Pancreas (tissue), 10 donors: Measurements from ENCODE around the gene MTHFSD. TPM values are rescaled to one million over a fixed set of nuclear protein-coding genes. Genes with fewer than 3 reads are reported as not detected.
A peak's percentile ranks its signal among the peaks of the same experiment; 100 is the strongest.

ENCODE experiments used
- ATAC-seq, 4 donors: fragments of 200-7000 bp; cut with Tn5 transposase; one replicate each; pipeline versions ENCODE4 v1.8.0 to v1.9.1; 2020; ENCODE audit warnings: mild to moderate bottlenecking in 4 of 4, moderate library complexity in 4 of 4
- DNase-seq, 6 donors: peaks; one replicate each; pipeline ENCODE4 v3.0.0-alpha.2; 2020
- FAIRE-seq: peaks from 2 replicates; lab custom pipeline; 2012; peaks lifted over from hg19 to GRCh38; lab: Jason Lieb, UNC
- H3K27ac ChIP-seq, 4 donors: fragments of 200-600 bp; sonication (generic); 1 replicate in 3 of 4; 2 replicates in 1 of 4; pipeline versions ENCODE4 v1.5.0 to v1.8.0; 2020
- H3K27me3 ChIP-seq, 4 donors: fragments of 200-600 bp; one replicate each; pipeline ENCODE4 v1.8.0; 2021
- H3K36me3 ChIP-seq, 3 donors: fragments of 200-600 bp; sonication (generic) in 1 of 3; one replicate each; pipeline versions ENCODE4 v1.5.0 to v1.8.0; 2020 to 2021
- H3K4me1 ChIP-seq, 3 donors: fragments of 200-600 bp; one replicate each; pipeline ENCODE4 v1.8.0; 2021
- H3K4me3 ChIP-seq, 4 donors: fragments of 200-600 bp; sonication (generic) in 2 of 4; one replicate each; pipeline versions ENCODE4 v1.5.0 to v1.8.0; 2020 to 2021
- H3K9me3 ChIP-seq, 4 donors: fragments of 200-600 bp; one replicate each; pipeline ENCODE4 v1.8.0; 2021
- WGBS, 2 donors: extraction: QIAGEN DNeasy Blood & Tissue Kit; methylation state at CpG; one replicate each; pipeline ENCODE4 v1.1.7; 2013; 5-methylcytosine and 5-hydroxymethylcytosine counted together
- intact Hi-C, 3 donors: fragments of 100-400 bp; cut with DNase I; formaldehyde crosslinking; loops; one replicate each; pipeline versions ENCODE4 v1.11.1 to v1.14.2; 2022
- polyA plus RNA-seq, 2 donors: library from polyadenylated mRNA; stranded (reverse); fragments of 200-250 nt; gene quantifications; one replicate each; pipeline ENCODE4 v1.2.3, GENCODE V29; 2013
- total RNA-seq, 6 donors: library from RNA; stranded (reverse); fragmentation: NEBNext Ultra II Directional in 4 of 6; extraction: Animal tissue kit (Norgen Biotek cat#: 25700) in 4 of 6; gene quantifications; one replicate each; pipeline versions ENCODE4 v1.2.1 to v1.2.4, GENCODE V29; 2021 to 2023
- TF ChIP-seq, protein P1 (sequence below), 4 donors: fragments of 200-600 bp; sonication (generic) in 3 of 4; IDR thresholded peaks; one replicate each; pipeline versions ENCODE4 v1.5.0 to v1.8.0; 2021; ENCODE audit warnings: antibody characterized with exemption in 4 of 4
- donor health status: healthy with polysubstance abuse.
- donor health status: DM: no; HTN: no; CAD: no; lungs with moderate emphysema.
- donor health status: DM: no; HTN: no; CAD: no.
- donor health status: control.
- donor health status: control.
- donor health status: Bipolar disorder and iron deficiency.
- donor health status: DM: yes; HTN: yes; CAD: no.
- donor health status: DM: no; HTN: no; CAD: no.
- donor health status: DM: no; HTN: no; CAD: no.
- donor health status: DM: yes; HTN: yes; CAD: no.

The MTHFSD gene, protein sequence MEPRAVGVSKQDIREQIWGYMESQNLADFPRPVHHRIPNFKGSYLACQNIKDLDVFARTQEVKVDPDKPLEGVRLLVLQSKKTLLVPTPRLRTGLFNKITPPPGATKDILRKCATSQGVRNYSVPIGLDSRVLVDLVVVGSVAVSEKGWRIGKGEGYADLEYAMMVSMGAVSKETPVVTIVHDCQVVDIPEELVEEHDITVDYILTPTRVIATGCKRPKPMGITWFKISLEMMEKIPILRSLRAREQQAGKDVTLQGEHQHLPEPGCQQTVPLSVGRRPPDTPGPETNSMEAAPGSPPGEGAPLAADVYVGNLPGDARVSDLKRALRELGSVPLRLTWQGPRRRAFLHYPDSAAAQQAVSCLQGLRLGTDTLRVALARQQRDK
- total RNA-seq, result 10 to 100 TPM in 2 of 6 donors, 1 to 10 TPM in 4; 7.3 to 14.7 (median 8.0) TPM
- 10 to 100 TPM; 14.2 to 17.6 TPM for polyA plus RNA-seq

DNA sequence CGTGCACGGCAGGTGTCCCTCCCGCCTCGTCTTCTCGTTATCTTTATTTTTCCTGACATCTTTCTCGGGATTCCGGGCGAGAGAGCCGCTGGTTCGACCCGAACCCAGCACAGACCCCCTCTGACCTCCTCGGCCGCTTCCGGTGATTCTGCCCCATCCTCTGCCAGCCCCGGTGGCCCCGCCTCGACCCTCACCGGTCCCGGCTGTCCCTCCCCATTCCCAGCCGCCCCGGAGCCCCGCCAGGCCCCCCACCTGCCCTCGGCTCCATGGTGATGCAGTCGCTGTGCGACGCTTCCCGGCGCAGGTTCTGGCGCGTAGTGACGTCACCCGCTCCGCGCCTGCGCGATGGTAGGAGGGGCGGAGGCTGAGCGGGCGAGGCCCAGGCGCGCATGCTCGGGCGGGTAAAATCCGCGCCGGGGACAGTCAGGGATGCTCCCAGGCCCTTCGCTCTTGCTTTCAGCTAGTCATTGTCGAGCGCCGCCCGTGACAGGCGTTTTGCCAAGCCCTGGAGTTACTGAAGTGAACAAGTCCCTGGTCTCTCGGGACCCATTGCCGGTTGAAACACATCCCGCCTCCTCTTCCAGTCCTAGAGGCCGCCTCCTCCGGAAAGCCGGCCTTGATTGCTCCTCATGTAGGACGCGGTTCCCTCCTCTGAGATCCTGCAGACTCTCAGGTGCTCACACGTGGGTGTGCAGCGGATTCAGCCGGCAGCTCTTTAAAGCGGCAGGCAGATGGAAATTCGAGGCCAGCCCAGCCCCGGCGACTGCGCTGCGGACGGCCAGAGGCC is at the start of gene MTHFSD:
Gene MTHFSD, minus strand, starts transcription at position 319 of the 787 bp plus-strand sequence. Its CDS starts 51 bp downstream, at position 268.
- H3K4me3 ChIP-seq, result peak within 1 kb of the TSS; percentile 87 to 98 (median 94)
- peaks cover 0 to 5% (median 3%) of the 10 kb centered on the region in 3 donors for H3K4me1 ChIP-seq
- ATAC-seq, result peak; percentile 98 to 100 (median 99)
- no peaks in the 10 kb centered on the region for H3K9me3 ChIP-seq
- H3K27ac ChIP-seq, result peak within 1 kb of the TSS; percentile 55 to 85 (median 70)
- peak; percentile 88 to 100 (median 96) for DNase-seq
- H3K36me3 ChIP-seq, result peaks cover 0 to 6% (median 0%) of the 10 kb centered on the region in 3 donors
- FAIRE-seq, result no peak
- TF ChIP-seq, protein P1, sequence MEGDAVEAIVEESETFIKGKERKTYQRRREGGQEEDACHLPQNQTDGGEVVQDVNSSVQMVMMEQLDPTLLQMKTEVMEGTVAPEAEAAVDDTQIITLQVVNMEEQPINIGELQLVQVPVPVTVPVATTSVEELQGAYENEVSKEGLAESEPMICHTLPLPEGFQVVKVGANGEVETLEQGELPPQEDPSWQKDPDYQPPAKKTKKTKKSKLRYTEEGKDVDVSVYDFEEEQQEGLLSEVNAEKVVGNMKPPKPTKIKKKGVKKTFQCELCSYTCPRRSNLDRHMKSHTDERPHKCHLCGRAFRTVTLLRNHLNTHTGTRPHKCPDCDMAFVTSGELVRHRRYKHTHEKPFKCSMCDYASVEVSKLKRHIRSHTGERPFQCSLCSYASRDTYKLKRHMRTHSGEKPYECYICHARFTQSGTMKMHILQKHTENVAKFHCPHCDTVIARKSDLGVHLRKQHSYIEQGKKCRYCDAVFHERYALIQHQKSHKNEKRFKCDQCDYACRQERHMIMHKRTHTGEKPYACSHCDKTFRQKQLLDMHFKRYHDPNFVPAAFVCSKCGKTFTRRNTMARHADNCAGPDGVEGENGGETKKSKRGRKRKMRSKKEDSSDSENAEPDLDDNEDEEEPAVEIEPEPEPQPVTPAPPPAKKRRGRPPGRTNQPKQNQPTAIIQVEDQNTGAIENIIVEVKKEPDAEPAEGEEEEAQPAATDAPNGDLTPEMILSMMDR (IDR thresholded peaks at IDR 0.05), result no peak
- 2 to 3% methylated on average over 69 to 70 of the region's 70 CpGs for WGBS, 2 donors
- peaks cover 0 to 9% (median 0%) of the 10 kb centered on the region in 4 donors for H3K27me3 ChIP-seq
- intact Hi-C loops, result no loop called here

DNA sequence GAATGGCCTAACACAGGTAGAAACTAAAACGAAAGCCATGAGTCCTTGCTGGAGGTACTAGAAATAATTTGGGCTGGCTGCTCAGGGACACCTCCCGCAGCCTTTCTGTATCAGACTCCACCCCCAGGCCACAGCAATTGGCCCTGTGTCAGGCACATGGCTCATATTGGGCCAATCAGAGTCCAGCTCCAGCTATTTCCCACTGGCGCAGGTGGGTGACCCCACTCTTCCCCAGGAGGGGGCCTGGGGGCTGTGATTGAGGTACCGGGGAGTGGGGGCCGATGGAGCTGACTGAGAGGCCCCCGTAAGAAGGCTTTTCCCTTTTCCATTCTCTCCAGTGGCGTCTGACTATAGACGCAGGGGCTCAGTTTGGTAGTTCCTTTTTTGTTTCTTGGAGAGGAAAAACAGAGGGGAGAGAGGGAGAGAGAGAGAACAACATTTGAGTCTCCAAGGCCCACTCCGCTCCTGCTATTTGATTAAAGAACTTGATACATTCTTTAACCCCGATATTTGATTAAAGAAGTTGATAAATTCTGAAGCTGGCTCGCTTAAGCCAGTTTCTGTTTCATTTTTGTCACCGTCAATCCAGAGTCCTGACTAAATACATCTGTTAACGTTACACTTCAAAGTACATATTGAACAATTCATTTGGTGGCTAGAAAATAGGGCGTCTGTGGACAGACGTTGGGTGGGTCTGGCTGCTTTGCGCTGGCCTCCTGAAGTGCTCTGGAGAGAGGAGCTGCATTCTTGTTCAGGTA is 49.6 kb upstream of the MTHFSD start:
- Histone ChIP-seq H3K9me3 (no peaks in the 10 kb centered on the region), H3K27me3 (peaks cover 0 to 12% (median 0%) of the 10 kb centered on the region in 4 donors), H3K4me3 (no peak overlapping the region), H3K27ac (no peak overlapping the region), H3K4me1 (no peaks in the 10 kb centered on the region), H3K36me3 (no peaks in the 10 kb centered on the region)
- intact Hi-C loops, result no loop called here
- TF ChIP-seq, protein P1 (IDR thresholded peaks at IDR 0.05), result no peak
- no peak for ATAC-seq
- no peak for FAIRE-seq
- no peak for DNase-seq
- WGBS, 2 donors, result 59 to 67% methylated on average over 16 of the region's 16 CpGs

DNA sequence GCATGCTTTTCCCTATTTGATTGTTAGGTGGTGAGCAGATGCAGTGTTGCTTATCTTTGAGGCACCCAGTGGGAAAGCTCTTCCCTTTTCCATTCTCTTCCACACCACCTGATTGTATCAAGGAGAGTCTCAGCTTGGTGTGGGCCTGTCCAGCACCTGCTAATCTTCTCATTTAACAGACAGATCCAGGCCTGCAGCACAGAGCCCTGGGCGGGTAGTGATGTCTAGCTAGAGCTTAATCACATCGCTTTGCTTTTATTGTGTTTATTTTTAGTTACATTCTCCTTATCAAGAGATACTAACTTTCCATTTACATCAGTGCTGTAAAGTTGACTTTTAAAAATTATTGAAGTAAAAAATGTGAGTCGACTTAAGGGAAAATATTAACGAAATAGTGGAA is 47.5 kb upstream of the MTHFSD start:
- H3K27ac ChIP-seq, result no peak overlapping the region
- no peak for FAIRE-seq
- no peaks in the 10 kb centered on the region for H3K4me1 ChIP-seq
- ATAC-seq, result no peak
- H3K27me3 ChIP-seq, result peaks cover 0 to 7% (median 0%) of the 10 kb centered on the region in 4 donors
- H3K4me3 ChIP-seq, result no peak overlapping the region
- TF ChIP-seq, protein P1 (IDR thresholded peaks at IDR 0.05), result no peak
- H3K9me3 ChIP-seq, result no peaks in the 10 kb centered on the region
- intact Hi-C loops, result no loop called here
- H3K36me3 ChIP-seq, result no peaks in the 10 kb centered on the region
- 43 to 51% methylated on average over 4 of the region's 4 CpGs for WGBS, 2 donors
- no peak for DNase-seq

- 69 to 74% methylated on average over 2 of the region's 2 CpGs for WGBS, 2 donors
- TF ChIP-seq, protein P1 (IDR thresholded peaks at IDR 0.05), result no peak
- no peaks in the 10 kb centered on the region for H3K36me3 ChIP-seq
- H3K9me3 ChIP-seq, result no peaks in the 10 kb centered on the region
- DNase-seq (no peak), ATAC-seq (no peak), FAIRE-seq (no peak)
- H3K27ac ChIP-seq, result no peak overlapping the region
- peaks cover 0 to 7% (median 0%) of the 10 kb centered on the region in 4 donors for H3K27me3 ChIP-seq
- no peak overlapping the region for H3K4me3 ChIP-seq
- no peaks in the 10 kb centered on the region for H3K4me1 ChIP-seq
- intact Hi-C loops, result no loop called here
Measured at GRCh38 chr16:86601356-86601755, 46.3 kb upstream of the MTHFSD start.
